HG02938 (cell line): ENCODE results near the gene TNS1.

Experiments used
- ATAC-seq: cut with Tn5 transposase; IDR thresholded peaks from one replicate; pipeline ENCODE4 v1.9.1; 2021; ENCODE audit warnings: mild to moderate bottlenecking, moderate library complexity; ENCODE audit not compliant: unreplicated experiment

TNS1 gene

DNA sequence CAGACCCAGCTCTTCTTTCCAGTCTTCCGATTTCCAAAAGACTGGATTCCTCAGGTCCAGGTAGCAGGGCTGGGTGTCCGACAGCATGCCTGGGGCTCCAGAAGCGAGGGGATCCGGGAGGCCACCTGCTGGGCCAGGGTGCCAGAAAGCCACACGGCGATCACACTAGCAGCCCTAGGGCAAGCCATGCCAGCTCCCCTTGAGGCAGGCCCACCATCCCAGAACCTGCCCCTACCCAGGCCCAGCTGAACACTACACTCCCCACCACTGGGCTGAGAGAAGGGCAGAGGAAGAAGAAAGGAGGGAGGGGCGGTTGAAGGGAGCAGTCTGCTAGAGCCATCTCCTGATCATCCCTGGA is 163.1 kb downstream of the TNS1 start:
- ATAC-seq = no peak

DNA sequence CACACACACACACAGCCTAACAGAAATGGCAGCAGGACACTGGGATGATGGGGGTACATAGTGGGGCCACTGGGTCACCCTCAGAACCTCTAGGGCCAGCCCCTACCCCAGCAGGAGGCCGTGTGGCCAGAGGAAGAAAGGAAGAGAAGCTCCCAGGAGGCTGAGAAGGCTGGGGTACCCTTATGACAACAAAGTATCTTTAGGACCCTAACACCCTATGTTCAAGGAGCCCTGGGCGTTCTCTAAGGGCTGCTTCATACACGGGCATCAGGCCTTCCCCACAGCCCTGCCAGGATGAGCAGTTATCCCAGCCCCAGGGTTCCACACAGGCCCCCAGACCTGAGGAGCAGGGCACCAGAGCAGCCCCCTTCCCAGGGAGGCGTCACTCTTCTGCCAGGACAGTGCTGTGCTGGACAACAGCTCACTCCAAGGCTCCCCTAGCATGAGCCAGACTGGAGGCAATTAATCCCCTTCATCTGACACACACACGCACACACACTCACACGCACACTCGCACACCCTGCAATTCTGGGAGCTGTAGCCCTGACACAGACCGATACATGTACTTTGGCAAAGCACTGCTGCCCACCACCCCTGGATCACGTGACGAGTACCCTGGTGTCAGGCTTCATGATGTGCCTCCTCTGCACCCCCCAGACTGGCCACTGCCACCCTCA is 163.6 kb downstream of the TNS1 start:
- no peak for ATAC-seq

DNA sequence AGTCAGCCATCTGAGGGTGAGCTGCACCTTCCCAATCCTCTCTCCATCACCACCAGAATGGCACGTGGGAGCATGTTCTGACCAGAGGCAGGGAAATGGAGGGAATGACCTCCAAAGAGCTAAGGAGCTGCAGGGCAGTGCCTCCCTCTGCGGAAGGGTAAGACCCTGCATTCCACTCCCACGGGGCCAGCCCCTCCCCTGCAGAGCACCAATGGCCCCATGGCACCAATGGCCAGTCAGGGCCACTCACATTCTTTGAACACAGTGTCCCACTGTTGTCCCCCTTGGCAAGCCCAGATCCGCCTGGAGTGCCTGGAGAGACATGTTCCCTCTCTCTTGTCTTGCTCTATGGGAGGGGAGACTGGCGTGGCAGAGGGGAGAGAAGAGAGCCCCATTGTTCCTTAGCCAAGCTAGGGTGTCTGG is 164.4 kb downstream of the TNS1 start:
- ATAC-seq = no peak

DNA sequence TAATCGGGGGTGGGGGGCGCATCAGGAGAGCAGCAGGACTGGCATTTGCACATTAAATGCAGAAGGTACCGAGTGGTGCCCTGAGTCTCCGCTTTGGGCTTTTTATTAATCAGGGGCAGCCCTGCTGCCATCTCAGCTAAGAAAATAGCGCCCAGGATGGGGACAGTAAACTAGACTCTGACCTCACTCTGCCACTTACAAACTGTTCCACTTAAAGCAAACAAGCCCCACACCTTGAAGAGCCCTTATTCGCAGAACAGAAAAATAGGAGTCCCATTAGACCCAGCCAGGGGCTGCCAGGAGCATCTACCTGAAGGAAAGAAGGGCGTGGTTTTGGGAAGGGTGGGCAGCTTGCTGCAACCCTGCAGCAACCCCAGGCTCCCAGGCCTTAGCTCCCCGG is 165.3 kb downstream of the TNS1 start:
- ATAC-seq = no peak

DNA sequence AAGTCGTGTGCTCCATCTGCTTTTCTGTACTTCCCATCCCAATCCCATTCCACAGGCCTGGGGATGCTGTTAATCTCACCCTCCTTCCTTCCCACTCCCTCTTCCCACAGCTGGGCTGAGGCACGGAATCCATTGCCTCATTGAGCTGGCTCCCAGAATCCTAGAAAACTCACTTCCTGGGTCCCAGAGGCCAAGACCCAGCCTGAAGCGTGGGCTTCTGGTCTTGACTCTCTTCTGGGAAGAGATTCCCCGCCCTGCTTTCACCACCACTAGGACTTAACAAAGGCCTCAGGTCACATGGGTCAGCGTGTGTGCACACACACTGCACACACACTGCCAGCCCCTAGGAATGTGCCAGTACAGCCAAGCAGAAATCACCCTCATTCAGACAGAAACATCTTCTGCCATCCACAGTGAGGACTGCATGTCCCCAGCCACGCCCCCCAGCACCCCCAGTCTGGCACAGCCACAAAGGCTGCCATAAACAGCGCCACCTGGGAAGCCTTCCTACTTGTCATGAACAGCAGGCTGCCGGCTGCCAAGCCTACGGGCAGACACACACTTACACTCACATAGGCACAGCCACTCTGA is 165.8 kb downstream of the TNS1 start:
- no peak for ATAC-seq

DNA sequence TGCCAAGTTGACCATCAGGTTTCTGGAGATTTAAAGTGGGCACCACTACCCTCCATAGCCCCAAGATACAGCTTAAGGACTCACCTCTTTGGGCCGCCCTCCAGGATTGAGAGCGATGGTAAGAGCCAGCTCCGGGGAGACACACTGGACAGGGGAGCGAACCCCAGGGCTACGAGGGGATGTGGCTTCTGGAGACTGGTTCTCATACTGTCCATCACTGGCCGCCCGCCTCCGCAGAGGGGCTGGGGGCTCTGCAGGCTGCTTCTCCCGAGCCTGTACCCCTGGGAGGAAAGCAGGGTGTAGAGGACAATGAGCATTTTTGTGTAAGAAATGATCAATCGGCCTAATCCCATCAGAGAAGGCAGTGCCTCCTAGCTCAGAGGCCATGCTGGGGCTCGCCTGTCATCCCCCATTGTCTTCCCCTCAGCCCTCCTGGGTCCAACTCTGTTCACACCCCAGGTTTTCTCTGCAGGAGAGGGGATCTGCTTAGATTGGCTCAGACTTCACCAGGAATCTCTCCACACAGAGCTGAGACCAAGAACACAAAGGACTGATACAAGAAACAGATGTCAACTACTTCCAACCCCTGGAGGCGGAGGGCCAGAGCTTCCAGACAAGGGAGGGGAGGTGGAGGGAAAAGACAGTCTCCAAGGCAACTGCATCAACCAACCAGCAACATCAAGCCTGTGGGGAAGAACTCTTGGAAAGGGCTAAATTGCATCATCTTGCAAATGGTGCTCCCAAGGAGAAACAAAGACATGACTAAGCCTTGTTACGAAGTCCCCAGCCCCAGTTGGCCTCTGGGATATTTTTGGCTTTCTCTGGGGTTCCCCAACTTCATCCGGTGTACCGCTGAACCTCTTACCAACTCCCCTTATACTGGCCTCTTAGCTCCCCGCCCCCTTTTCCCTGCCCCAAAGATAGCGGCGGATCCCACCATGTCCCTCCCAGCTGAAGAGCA is 166.6 kb downstream of the TNS1 start:
- ATAC-seq = no peak

DNA sequence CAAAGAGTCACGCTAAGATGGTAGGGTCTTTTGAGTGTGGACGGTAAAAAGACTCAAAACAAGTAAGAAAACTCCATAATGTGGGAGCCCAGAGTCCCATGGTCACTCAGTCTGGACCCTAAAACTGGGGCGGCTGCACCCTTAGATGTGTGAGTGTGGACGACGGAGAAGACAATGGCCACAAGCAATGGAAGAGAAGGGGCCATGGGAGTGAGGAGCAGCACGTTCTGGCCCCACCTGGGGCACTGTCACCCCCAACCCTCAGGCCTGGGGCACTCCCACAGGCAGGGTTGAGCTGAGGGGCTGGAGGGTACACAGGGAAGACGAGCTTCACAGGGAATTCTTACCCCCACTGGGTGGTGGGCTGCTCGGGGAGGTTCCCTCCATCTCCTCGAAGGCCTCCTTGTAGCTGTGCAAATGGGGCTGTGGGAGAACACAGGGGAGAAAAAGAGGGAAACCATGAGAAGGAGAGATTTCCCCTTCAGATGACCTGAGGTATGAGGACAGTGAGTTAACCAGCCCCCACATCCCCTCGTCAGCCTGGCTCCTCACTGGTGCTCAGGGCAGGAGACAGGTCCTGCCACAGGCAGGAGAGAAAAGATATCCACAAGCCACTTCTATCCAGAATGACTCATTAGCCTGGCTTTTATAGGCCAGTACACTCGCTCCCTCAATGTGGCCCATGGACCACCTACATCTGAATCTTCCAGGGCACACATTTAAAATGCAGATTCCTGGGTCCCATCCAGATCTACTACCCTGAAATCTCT is 167.9 kb downstream of the TNS1 start:
- ATAC-seq = no peak

DNA sequence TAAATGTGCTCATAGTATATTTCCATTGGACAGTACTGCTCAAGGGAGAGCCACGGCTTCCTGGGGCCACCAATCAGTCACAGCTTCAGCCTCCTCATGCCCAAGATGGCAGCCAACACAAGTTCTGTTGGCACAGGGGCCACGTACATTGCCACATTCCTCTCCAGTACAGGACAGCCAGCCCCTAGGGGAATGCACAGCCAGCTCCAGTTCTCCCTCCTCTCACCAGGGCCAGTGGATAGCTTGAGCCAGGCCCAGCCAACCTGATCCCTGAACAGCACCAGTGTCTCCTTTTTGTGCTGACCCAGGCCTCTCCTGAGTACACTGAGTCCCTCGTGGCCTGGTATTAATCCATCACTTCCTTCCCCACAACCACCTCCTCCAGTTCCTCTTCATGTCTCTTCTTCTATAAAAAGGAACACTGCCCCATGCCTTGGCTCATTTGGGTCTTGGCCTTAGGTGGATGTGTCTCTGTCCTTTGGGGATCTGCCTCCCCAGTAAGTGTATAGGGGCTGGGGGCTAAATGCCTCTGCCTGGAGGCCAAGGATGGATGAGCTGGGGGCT is 168.7 kb downstream of the TNS1 start:
- ATAC-seq = no peak

DNA sequence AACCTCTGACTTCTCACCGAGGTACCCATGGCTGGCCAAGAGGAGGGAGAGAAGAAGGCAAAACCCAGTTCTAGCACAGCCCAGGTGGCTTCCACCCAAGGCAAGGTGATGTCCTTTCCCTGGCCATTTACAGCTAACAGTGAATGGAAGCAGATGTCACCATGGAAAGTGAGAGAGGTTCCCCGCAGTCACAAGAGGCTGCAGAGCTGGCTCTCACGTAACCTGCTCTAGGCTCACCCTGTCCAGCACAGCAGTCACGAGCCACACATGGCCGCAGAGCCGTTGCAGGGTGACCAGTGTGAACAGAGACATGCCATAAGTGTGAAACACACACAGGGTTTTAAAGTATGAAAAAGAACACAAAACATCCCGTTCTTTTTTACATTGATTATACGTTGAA is 169.4 kb downstream of the TNS1 start:
- ATAC-seq = no peak

DNA sequence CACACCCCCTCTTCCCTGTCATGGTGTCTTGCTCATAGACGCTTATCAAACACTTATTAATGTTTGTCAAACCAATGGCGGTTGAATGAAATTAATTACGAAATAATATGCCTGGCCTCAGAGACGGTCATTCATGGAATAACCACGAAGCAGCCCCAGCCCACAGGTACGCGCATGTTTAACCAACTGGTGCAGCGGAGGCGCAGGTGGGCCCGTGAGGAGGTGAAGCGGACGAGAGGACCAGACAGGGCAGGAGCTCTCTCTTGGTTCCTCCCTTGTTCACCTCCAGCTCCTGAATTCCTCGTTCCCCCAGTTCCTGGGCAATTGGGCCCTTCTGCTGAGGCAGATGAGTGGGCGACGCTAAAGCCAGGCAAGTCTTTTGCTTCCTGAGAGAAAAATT is 169.8 kb downstream of the TNS1 start:
- no peak for ATAC-seq

DNA sequence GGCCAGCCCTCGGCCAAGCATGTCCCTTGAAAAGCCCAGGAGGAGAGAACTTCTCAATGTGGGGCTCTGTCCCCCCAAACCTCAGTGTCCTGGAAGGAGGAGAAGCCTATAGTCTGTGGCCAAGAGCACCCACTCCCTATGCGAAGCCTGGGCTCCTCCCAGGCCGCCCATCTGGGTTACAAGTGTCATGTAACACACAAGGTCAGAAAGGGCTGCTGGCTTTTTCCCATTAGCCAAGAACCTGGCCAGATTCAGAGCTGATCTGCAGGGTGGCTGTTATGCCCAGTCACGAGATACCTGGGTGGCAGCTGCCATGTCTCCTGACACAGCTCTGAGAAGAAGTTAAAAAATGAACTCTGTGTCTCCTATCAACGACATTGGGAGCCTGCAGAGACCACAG is 170.7 kb downstream of the TNS1 start:
- no peak for ATAC-seq

DNA sequence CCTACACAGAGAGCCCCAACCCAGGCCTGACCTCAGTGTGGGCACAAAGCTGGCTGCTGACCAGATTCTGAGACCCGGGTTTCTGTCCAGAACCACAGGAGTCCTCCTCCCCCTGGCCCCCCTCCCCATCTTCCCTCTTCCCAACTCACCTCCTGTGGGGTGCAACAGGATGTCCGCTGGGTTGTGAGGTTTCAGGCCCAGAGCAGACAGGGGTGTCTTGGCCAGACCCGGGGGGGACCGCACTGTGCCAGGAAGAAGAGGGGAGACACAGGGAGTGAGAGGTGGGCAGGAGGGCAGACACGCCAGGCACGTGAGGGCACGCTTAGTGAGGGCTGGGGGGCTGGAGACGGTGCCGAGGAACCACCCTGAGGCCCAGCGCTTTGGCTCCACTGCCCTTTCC is 171.5 kb downstream of the TNS1 start:
- ATAC-seq = no peak

DNA sequence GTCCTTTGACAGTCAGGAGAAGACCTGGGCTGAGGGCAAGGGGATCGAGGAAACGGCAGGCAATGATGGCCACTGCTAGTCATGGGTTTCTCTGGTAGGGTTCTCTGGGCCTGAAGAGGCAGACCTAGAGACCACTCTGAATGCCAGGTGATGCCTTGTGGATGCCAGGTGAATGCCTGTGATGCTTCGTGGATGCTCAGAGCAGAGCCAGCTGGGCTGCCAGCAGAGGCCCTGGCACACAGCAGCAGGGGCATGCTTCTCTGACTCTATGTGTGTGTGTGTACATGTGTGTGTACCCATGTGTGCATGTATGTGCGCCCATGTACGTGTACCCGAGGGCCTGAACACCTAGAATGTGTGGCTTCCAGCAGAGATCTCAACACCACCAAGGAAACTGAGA is 172.0 kb downstream of the TNS1 start:
- ATAC-seq = no peak

DNA sequence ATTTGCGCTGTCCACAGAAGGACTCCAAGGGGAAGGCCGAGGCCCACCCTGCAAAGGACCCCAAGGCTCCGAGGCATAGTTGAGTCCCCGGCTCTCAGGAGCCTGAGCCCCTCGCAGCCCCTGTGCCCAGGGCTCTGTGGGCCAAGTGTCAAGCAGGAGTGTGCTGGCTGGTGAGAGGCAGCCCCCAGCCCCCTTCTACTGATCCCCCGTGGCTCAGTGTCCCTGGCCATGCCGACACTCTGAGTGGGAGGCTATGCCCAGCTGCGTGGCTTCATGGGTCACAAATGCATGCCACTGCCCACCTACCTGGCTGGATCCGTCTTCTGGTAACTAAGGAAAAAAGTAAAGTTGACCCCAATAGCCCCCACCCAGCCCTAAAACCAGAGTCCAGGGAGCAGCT is 172.7 kb downstream of the TNS1 start:
- ATAC-seq = no peak

DNA sequence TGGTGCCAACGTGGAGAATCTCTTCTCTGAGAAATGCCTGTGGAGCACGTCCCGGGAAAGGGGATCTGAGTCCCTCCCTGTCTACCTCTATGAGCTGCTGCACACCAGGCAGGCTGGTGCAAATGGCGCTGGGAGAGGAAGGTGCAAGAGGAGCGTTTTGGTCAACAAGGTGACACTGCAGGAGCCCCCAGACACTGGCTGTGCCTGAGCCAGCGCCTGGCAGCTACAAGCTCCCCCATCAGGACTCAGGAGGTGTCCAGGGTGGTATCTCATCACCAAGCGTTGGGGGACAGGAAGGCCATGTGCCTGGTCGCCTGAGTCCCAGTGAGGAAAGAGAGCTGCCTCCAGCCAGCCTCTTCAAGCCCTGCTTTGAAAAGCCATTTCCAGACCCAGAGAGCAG is 173.4 kb downstream of the TNS1 start:
- ATAC-seq = no peak

DNA sequence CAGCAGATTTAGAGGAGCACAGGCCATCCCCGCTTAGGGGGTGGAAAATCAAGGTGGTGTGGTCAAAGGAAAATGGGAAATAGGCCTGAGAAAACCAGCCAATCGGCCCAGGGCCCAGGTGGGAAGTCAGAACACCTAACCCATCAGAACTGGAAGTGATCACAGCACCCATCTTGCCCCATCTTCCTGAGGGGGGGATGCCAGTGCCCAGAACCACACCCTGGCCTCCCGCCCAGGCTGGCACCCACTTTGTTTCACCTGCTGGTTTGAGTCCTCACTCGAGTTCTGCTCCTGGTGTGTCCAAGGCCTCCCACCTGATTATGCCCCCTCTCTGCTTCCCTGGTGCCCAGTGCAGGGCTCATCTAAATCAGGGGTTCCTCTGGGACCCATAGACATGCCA is 174.5 kb downstream of the TNS1 start:
- ATAC-seq = no peak

DNA sequence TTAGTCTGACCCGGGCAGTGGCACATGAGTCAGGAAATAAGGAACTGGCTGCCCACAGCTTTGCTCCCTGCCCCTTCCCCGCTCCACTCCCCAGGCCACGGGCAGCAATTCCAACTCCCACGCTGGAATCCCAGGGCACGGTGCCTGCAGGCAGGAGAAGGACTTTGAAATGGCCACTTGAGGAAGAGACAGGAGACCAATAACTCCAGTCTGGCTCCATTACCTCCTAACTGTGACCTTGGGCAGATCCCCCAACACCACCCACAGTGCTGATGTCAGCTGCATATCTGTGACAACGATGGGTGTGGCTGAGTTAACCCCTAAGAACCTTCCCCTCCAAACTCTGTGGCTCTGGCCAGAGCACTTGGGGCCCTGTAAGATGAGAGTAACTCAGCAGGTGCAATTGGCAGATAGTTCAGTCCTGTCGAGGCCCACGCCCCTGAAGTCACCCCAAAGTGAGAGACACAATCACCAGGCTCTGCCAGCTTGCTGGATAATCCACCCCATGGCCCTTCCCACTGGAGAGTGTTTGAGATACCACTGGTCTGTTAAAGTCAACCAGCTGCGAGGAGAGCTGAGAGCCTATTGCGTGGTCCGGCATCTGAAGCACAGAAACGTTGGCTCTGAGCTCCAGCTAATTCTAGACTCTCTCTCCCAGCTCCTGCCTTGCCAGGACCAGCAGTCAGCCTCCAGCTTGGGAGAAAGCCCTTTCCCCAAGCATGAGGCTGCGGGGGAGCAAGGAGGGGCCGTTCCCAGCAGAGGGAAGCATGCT is 175.2 kb downstream of the TNS1 start:
- ATAC-seq = no peak

DNA sequence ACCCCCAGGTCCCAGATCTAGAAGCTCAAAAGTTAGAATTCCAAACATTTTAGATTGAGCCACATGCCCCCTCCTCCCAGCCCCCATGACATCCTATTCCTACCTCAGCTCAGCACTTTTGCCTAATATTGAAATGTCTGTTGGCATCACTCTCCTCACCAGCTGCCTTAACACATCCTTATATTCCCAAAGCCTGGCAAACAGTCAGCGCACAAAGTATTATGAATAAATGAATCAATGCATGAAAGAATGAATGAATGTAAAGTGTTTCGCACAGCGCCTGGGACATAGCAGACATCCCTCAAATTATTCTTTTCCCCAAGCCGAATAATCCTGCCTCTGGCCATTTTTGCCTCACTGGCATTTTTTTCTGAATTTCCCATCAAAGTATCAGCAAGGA is 175.8 kb downstream of the TNS1 start:
- no peak for ATAC-seq

DNA sequence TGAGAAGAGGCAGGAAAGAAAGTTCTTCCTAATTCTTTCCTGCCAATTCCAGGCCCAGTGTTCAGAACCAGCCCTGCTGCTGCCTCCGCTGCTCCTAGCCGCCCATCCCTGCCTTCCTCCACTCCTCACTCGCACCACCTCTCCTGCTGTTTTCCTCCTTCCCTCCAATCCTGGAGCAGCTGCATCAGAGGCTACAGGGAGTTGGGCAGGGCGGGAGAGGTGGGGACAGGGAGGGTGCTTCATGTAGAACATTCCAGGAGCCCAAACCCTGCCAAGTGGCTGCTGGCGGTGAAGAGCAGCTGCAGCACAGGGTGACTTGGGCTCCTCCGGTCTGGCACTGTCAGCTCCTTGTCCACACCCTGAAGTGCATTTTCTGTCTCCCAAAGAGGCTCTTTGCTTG is 176.3 kb downstream of the TNS1 start:
- no peak for ATAC-seq
